ENCODE measurements around the gene GLS.
A peak's percentile ranks its signal among the peaks of the same experiment; 100 is the strongest.

Gene GLS

DNA sequence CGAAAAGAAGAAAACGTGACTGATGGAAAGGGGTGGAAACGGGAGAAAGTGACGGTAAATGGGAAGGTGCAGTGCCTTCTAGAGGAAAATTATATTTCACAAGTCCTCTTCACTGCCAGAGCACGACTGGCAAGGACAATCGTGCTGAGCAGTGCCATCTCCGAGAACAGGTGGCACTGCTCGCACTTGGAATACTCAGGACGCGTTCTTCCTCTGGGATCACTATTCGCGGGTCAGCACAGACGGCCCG is 133.0 kb downstream of the GLS start:
- TF ChIP-seq, protein P1, sequence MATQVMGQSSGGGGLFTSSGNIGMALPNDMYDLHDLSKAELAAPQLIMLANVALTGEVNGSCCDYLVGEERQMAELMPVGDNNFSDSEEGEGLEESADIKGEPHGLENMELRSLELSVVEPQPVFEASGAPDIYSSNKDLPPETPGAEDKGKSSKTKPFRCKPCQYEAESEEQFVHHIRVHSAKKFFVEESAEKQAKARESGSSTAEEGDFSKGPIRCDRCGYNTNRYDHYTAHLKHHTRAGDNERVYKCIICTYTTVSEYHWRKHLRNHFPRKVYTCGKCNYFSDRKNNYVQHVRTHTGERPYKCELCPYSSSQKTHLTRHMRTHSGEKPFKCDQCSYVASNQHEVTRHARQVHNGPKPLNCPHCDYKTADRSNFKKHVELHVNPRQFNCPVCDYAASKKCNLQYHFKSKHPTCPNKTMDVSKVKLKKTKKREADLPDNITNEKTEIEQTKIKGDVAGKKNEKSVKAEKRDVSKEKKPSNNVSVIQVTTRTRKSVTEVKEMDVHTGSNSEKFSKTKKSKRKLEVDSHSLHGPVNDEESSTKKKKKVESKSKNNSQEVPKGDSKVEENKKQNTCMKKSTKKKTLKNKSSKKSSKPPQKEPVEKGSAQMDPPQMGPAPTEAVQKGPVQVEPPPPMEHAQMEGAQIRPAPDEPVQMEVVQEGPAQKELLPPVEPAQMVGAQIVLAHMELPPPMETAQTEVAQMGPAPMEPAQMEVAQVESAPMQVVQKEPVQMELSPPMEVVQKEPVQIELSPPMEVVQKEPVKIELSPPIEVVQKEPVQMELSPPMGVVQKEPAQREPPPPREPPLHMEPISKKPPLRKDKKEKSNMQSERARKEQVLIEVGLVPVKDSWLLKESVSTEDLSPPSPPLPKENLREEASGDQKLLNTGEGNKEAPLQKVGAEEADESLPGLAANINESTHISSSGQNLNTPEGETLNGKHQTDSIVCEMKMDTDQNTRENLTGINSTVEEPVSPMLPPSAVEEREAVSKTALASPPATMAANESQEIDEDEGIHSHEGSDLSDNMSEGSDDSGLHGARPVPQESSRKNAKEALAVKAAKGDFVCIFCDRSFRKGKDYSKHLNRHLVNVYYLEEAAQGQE (IDR thresholded peaks at IDR 0.05; ENCODE audit: insufficient replicate concordance, low read depth): no peak
- TF ChIP-seq SPI1 (IDR thresholded peaks at IDR 0.05; ENCODE audit: borderline replicate concordance, low read depth) (no peak), POLR2AphosphoS5 (IDR thresholded peaks at IDR 0.05; ENCODE audit: low read depth) (no peak), GABPA (IDR thresholded peaks at IDR 0.05; ENCODE audit: low read depth) (no peak)
- TF ChIP-seq, protein P2, sequence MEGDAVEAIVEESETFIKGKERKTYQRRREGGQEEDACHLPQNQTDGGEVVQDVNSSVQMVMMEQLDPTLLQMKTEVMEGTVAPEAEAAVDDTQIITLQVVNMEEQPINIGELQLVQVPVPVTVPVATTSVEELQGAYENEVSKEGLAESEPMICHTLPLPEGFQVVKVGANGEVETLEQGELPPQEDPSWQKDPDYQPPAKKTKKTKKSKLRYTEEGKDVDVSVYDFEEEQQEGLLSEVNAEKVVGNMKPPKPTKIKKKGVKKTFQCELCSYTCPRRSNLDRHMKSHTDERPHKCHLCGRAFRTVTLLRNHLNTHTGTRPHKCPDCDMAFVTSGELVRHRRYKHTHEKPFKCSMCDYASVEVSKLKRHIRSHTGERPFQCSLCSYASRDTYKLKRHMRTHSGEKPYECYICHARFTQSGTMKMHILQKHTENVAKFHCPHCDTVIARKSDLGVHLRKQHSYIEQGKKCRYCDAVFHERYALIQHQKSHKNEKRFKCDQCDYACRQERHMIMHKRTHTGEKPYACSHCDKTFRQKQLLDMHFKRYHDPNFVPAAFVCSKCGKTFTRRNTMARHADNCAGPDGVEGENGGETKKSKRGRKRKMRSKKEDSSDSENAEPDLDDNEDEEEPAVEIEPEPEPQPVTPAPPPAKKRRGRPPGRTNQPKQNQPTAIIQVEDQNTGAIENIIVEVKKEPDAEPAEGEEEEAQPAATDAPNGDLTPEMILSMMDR (IDR thresholded peaks at IDR 0.05; ENCODE audit: insufficient read depth, low read length): no peak
- H3K27me3 ChIP-seq (ENCODE audit: insufficient read depth, poor library complexity, severe bottlenecking): no peaks in the 10 kb centered on the region
- no peak for DNase-seq (ENCODE audit: low read depth in 1 of 2, low spot score in 1 of 2)
- H3K27ac ChIP-seq (replicated peaks): peak overlapping the region; percentile 91
- H3K4me3 ChIP-seq (replicated peaks; ENCODE audit: insufficient read depth, low read length): peak overlapping the region; percentile 94

DNA sequence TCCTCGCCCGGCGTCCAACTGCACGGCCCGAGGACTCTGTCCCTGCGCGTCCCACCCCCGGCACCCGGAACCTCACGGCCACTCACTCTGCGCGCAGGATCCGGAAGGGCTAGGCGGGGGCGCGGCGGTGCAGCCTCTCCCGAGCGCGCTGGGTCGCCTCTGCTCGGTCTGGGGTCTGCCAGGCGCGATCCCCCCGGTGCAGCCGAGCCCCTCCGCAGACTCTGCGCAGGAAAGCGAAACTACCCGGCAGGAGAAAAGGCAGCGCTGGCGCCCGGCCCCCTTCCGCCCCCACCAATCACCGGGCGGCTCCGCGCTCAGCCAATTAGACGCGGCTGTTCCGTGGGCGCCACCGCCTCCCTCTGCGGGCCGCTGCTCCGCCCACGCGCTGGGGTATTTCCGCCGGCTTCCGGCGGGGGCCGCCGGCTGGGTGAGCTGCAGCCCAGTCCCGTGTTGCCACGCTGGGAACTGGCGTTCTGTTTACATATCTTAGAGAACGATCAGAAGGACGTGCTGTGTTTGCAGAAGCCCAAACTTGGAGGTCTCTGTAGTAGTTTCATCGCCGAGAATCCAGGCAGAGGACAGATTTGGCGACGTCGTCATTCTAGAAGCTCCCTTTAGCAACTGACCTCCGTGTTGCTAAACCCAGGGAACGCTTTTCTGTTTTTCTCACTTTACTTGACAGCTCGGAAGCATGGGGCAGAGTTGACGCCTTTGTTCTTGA is 133.5 kb downstream of the GLS start, which contains the start of gene STAT1:
Gene STAT1 (minus strand): TSS at position 240 of the 721 bp plus-strand sequence. CDS start 4,168 bp downstream, outside the sequence.
- Histone ChIP-seq H3K4me3 (replicated peaks; ENCODE audit: insufficient read depth, low read length) (peak within 1 kb of the TSS; percentile 94), H3K27me3 (ENCODE audit: insufficient read depth, poor library complexity, severe bottlenecking) (no peaks in the 10 kb centered on the region), H3K27ac (replicated peaks) (peak within 1 kb of the TSS; percentile 91)
- TF ChIP-seq SPI1 (IDR thresholded peaks at IDR 0.05; ENCODE audit: borderline replicate concordance, low read depth): no peak
- TF ChIP-seq GABPA (IDR thresholded peaks at IDR 0.05; ENCODE audit: low read depth): peak; percentile 78
- TF ChIP-seq, protein P1 (IDR thresholded peaks at IDR 0.05; ENCODE audit: insufficient replicate concordance, low read depth): peak; percentile 66
- TF ChIP-seq, protein P2 (IDR thresholded peaks at IDR 0.05; ENCODE audit: insufficient read depth, low read length): no peak
- peak; percentile 74; the same call in 1 of the 2 replicates for TF ChIP-seq POLR2AphosphoS5 (IDR thresholded peaks at IDR 0.05; ENCODE audit: low read depth)
- peak; percentile 63 to 91 for DNase-seq (ENCODE audit: low read depth in 1 of 2, low spot score in 1 of 2)

DNA sequence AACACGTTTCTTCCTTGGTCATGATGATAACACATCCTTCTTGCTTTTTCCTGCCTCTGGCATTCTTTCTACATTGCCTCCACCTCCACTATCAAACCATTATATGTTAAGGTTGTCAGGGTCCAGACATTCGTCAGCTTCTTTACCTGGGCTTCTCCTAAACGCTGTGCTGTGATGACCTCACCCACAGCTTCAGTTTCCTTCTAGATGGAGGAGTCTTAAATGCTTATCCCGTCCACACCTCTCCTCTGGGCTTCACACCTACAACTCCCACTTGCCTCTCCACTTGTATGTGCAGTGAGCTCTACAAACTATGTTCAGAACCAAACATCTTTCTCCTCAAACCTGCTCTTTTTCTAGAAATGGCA is 134.0 kb downstream of the GLS start:
- Histone ChIP-seq H3K27ac (replicated peaks) (peak overlapping the region; percentile 91), H3K27me3 (ENCODE audit: insufficient read depth, poor library complexity, severe bottlenecking) (no peaks in the 10 kb centered on the region), H3K4me3 (replicated peaks; ENCODE audit: insufficient read depth, low read length) (peak overlapping the region; percentile 94)
- no peak for DNase-seq (ENCODE audit: low read depth in 1 of 2, low spot score in 1 of 2)
- TF ChIP-seq, protein P2 (IDR thresholded peaks at IDR 0.05; ENCODE audit: insufficient read depth, low read length): no peak
- no peak for TF ChIP-seq SPI1 (IDR thresholded peaks at IDR 0.05; ENCODE audit: borderline replicate concordance, low read depth)
- no peak for TF ChIP-seq GABPA (IDR thresholded peaks at IDR 0.05; ENCODE audit: low read depth)
- TF ChIP-seq POLR2AphosphoS5 (IDR thresholded peaks at IDR 0.05; ENCODE audit: low read depth): no peak
- TF ChIP-seq, protein P1 (IDR thresholded peaks at IDR 0.05; ENCODE audit: insufficient replicate concordance, low read depth): no peak
